Uterus (tissue), 4 donors: ENCODE results near the gene ATP13A2. TPM values are rescaled to one million over a fixed set of nuclear protein-coding genes. Genes with fewer than 3 reads are reported as not detected.
"Not testable (repeated sequence)": the region's sequence is repeated elsewhere in the genome, so short reads cannot be mapped to it uniquely, and the experiment has no call there.

Source experiments
- DNase-seq, 2 donors: peaks; one replicate each; pipeline ENCODE4 v3.0.0-alpha.2; 2019 to 2020
- H3K27ac ChIP-seq, 2 donors: fragments of 200-600 bp; sonication (generic); 1 replicate in 1 of 2; 2 replicates in 1 of 2; pipeline ENCODE4 v1.5.1; 2016 to 2018
- H3K27me3 ChIP-seq, 2 donors: fragments of 200-600 bp; sonication (generic); one replicate each; pipeline ENCODE4 v1.5.1; 2018 to 2019; ENCODE audit warnings: control low read depth in 1 of 2
- H3K36me3 ChIP-seq, 2 donors: fragments of 200-600 bp; sonication (generic); one replicate each; pipeline ENCODE4 v1.5.1; 2019; ENCODE audit warnings: control low read depth in 1 of 2
- H3K4me1 ChIP-seq, 2 donors: fragments of 200-600 bp; sonication (generic); one replicate each; pipeline ENCODE4 v1.5.1; 2018 to 2019; ENCODE audit warnings: control low read depth in 1 of 2
- H3K4me3 ChIP-seq, 2 donors: fragments of 200-600 bp; sonication (generic); 1 replicate in 1 of 2; 2 replicates in 1 of 2; pipeline ENCODE4 v1.5.1; 2018 to 2019; ENCODE audit warnings: mild to moderate bottlenecking in 1 of 2
- H3K9me3 ChIP-seq, 2 donors: fragments of 200-600 bp; sonication (generic); one replicate each; pipeline ENCODE4 v1.5.1; 2019; ENCODE audit warnings: control low read depth in 1 of 2
- CTCF ChIP-seq, 4 experiments: fragments of 200-600 bp in 2 of 4; fragments of 450-650 bp in 2 of 4; sonication (generic) in 2 of 4; IDR thresholded peaks; one replicate each; pipeline ENCODE4 v1.5.1; 2016 to 2019; ENCODE audit warnings: antibody characterized with exemption in 4 of 4, mild to moderate bottlenecking in 2 of 4, moderate library complexity in 1 of 4
- POLR2A ChIP-seq, 2 donors: fragments of 450-650 bp; IDR thresholded peaks; one replicate each; pipeline ENCODE4 v1.6.1; 2016; ENCODE audit warnings: antibody characterized with exemption in 2 of 2, mild to moderate bottlenecking in 1 of 2, moderate library complexity in 1 of 2
- intact Hi-C: fragments of 100-400 bp; cut with DNase I; formaldehyde crosslinking; loops from one replicate; pipeline ENCODE4 v1.15.1; 2023; ENCODE audit warnings: low total_unique reads
- total RNA-seq, 4 donors: library from RNA; depleted of rRNA in 3 of 4; stranded (reverse); fragments of >200 nt in 3 of 4; gene quantifications; one replicate each; pipeline versions ENCODE4 v1.1.0 to v1.2.4, GENCODE V29; 2014 to 2023
- donor health status: DM: yes; HTN: yes; CAD: no.

The ATP13A2 gene
- total RNA-seq, 4 donors from 2014 or later: 8.5 to 31.4 (median 19.7) TPM

GRCh38 chr1:16946646-16947045 lies 65.1 kb downstream of the ATP13A2 start:
- Histone ChIP-seq H3K4me3 (no peak overlapping the region), H3K4me1 (no peaks in the 10 kb centered on the region), H3K27me3 (no peaks in the 10 kb centered on the region), H3K36me3 (no peaks in the 10 kb centered on the region), H3K27ac (no peak overlapping the region), H3K9me3 (no peaks in the 10 kb centered on the region)
- no peak for TF ChIP-seq CTCF (IDR thresholded peaks at IDR 0.05)
- TF ChIP-seq POLR2A (IDR thresholded peaks at IDR 0.05): no peak
- no peak for DNase-seq
- intact Hi-C loops: no loop called here

- intact Hi-C loops, H3K27me3 ChIP-seq, H3K4me1 ChIP-seq, H3K27ac ChIP-seq, H3K9me3 ChIP-seq, DNase-seq, H3K4me3 ChIP-seq, H3K36me3 ChIP-seq: not testable (repeated sequence)
These were observed 65.5 kb downstream of the ATP13A2 start for GRCh38 chr1:16946185-16946584.

GRCh38 chr1:16945512-16945911 lies 66.2 kb downstream of the ATP13A2 start:
- H3K9me3 ChIP-seq, intact Hi-C loops, H3K27me3 ChIP-seq, H3K4me3 ChIP-seq, H3K27ac ChIP-seq, H3K36me3 ChIP-seq, DNase-seq, H3K4me1 ChIP-seq: not testable (repeated sequence)

- Histone ChIP-seq H3K4me3 (no peak overlapping the region), H3K4me1 (no peaks in the 10 kb centered on the region), H3K9me3 (no peaks in the 10 kb centered on the region), H3K27ac (no peak overlapping the region), H3K36me3 (no peaks in the 10 kb centered on the region), H3K27me3 (no peaks in the 10 kb centered on the region)
- intact Hi-C loops: no loop called here
- no peak for DNase-seq
- TF ChIP-seq CTCF (IDR thresholded peaks at IDR 0.05): no peak
- TF ChIP-seq POLR2A (IDR thresholded peaks at IDR 0.05): no peak
These were observed 67.7 kb downstream of the ATP13A2 start for GRCh38 chr1:16944038-16944437.

- H3K4me1 ChIP-seq, intact Hi-C loops, H3K4me3 ChIP-seq, H3K27me3 ChIP-seq, H3K9me3 ChIP-seq, DNase-seq, H3K27ac ChIP-seq, H3K36me3 ChIP-seq: not testable (repeated sequence)
These were observed 72.1 kb downstream of the ATP13A2 start for GRCh38 chr1:16939386-16940180.

GRCh38 chr1:16938351-16939321 lies 73.1 kb downstream of the ATP13A2 start:
- Histone ChIP-seq H3K4me1 (no peaks in the 10 kb centered on the region), H3K9me3 (no peaks in the 10 kb centered on the region), H3K27me3 (no peaks in the 10 kb centered on the region), H3K36me3 (no peaks in the 10 kb centered on the region), H3K27ac (no peak overlapping the region), H3K4me3 (no peak overlapping the region)
- intact Hi-C loops: no loop called here
- DNase-seq: no peak
- TF ChIP-seq POLR2A (IDR thresholded peaks at IDR 0.05) (no peak), CTCF (IDR thresholded peaks at IDR 0.05) (no peak)

GRCh38 chr1:16936580-16936979 lies 75.1 kb downstream of the ATP13A2 start:
- H3K9me3 ChIP-seq, DNase-seq, H3K36me3 ChIP-seq, H3K27ac ChIP-seq, H3K4me1 ChIP-seq, H3K4me3 ChIP-seq, H3K27me3 ChIP-seq, intact Hi-C loops: not testable (repeated sequence)
